ENCODE measurements around the gene ST8SIA6.

GRCh38 chr10:17465328-17466125 is 11.1 kb upstream of the ST8SIA6 start:
- TF ChIP-seq CTCF (conservative IDR thresholded peaks at IDR 0.05; ENCODE audit: low read length) (no peak), EZH2phosphoT487 (IDR thresholded peaks at IDR 0.05; ENCODE audit: borderline replicate concordance, low read depth, low read length) (no peak)
